Activated CD4-positive, alpha-beta T cell treated with anti-CD3 and anti-CD28 coated beads, Interleukin-2, amount 50 U/mL, for 16 hours (primary cell): ENCODE measurements around the gene CD40.
"Not testable (repeated sequence)": the region's sequence is repeated elsewhere in the genome, so short reads cannot be mapped to it uniquely, and the experiment has no call there.

Experiments used
- DNase-seq: peaks from one replicate; pipeline ENCODE4 v3.0.0-alpha.2; 2020

Gene CD40

GRCh38 chr20:46099491-46100287 lies 18.4 kb upstream of the CD40 start:
- no peak for DNase-seq

GRCh38 chr20:46100444-46100843 lies 17.7 kb upstream of the CD40 start:
- DNase-seq, result not testable (repeated sequence)

GRCh38 chr20:46100988-46101387 lies 17.1 kb upstream of the CD40 start:
- DNase-seq, result no peak

GRCh38 chr20:46101957-46102356 lies 16.2 kb upstream of the CD40 start:
- DNase-seq, result no peak

- DNase-seq, result no peak
Observed at GRCh38 chr20:46102940-46103339, 15.2 kb upstream of the CD40 start.

- no peak for DNase-seq
Observed at GRCh38 chr20:46104262-46104661, 13.9 kb upstream of the CD40 start.

GRCh38 chr20:46107061-46107460 lies 11.1 kb upstream of the CD40 start:
- DNase-seq, result no peak

- DNase-seq, result peak; percentile 16
Observed at GRCh38 chr20:46108435-46108841, 9.7 kb upstream of the CD40 start.

GRCh38 chr20:46108976-46109375 lies 9.1 kb upstream of the CD40 start:
- no peak for DNase-seq

- DNase-seq, result peak; percentile 28
Observed at GRCh38 chr20:46111028-46111835, 6.9 kb upstream of the CD40 start.

- no peak for DNase-seq
Observed at GRCh38 chr20:46111836-46112212, 6.3 kb upstream of the CD40 start.

- DNase-seq, result no peak
Observed at GRCh38 chr20:46112430-46113112, 5.5 kb upstream of the CD40 start.

- DNase-seq, result no peak
Observed at GRCh38 chr20:46113113-46113470, 5.0 kb upstream of the CD40 start.

- DNase-seq, result no peak
Observed at GRCh38 chr20:46114449-46114848, 3.7 kb upstream of the CD40 start.

GRCh38 chr20:46118481-46119020 lies 437 bp downstream of the CD40 start:
- no peak for DNase-seq

GRCh38 chr20:46119028-46119546 lies 973 bp downstream of the CD40 start:
- no peak for DNase-seq

GRCh38 chr20:46119547-46119946 lies 1.4 kb downstream of the CD40 start:
- DNase-seq, result no peak

GRCh38 chr20:46120136-46120535 lies 2.0 kb downstream of the CD40 start:
- DNase-seq, result no peak

GRCh38 chr20:46121184-46121930 lies 3.2 kb downstream of the CD40 start:
- DNase-seq, result no peak

- DNase-seq, result no peak
Observed at GRCh38 chr20:46122071-46122470, 4.0 kb downstream of the CD40 start.

- no peak for DNase-seq
Observed at GRCh38 chr20:46122516-46123481, 4.7 kb downstream of the CD40 start.
